ENCODE measurements around the gene ZFP62.
"Not testable (repeated sequence)": the region's sequence is repeated elsewhere in the genome, so short reads cannot be mapped to it uniquely, and the experiment has no call there.

DNA sequence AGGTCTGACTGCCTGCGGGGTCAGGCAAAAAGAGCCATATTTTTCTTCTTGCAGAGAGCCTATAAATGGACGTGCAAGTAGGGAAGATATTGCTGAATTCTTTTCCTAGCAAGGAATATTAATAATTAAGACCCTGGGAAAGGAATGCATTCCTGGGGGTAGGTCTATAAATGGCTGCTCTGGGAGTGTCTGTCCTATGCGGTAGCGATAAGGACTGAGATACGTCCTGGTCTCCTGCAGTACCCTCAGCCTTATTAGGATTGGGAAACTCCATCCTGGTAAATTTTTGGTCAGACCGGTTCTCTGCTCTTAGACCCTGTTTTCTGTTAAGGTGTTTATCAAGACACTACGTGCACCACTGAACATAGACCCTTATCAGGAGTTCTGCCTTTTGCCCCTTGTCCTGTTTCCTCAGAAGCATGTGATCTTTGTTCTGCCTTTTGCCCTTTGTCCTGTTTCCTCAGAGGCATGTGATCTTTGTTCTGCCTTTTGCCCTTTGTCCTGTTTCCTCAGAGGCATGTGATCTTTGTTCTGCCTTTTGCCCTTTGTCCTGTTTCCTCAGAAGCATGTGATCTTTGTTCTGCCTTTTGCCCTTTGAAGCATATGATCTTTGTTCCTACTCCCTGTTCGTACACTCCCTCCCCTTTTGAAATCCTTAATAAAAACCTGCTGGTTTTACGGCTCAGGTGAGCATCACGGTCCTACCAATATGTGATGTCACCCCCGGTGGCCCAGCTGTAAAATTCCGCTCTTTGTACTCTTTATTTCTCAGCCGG lies 32.1 kb downstream of the ZFP62 start:
- TF ChIP-seq EZH2, EZH2phosphoT487 (IDR thresholded peaks at IDR 0.05): not testable (repeated sequence)
- TF ChIP-seq, protein P1, sequence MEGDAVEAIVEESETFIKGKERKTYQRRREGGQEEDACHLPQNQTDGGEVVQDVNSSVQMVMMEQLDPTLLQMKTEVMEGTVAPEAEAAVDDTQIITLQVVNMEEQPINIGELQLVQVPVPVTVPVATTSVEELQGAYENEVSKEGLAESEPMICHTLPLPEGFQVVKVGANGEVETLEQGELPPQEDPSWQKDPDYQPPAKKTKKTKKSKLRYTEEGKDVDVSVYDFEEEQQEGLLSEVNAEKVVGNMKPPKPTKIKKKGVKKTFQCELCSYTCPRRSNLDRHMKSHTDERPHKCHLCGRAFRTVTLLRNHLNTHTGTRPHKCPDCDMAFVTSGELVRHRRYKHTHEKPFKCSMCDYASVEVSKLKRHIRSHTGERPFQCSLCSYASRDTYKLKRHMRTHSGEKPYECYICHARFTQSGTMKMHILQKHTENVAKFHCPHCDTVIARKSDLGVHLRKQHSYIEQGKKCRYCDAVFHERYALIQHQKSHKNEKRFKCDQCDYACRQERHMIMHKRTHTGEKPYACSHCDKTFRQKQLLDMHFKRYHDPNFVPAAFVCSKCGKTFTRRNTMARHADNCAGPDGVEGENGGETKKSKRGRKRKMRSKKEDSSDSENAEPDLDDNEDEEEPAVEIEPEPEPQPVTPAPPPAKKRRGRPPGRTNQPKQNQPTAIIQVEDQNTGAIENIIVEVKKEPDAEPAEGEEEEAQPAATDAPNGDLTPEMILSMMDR (IDR thresholded peaks at IDR 0.05): not testable (repeated sequence)
